NCI-H1092 treated with DMSO at 0.1 percent for 48 hours (cell line): ENCODE data around the gene PLXNA2.

Experiments used
- DNase-seq: peaks from one replicate; lab custom pipeline; 2025; lab: John Stamatoyannopoulos, UW

The PLXNA2 gene

DNA sequence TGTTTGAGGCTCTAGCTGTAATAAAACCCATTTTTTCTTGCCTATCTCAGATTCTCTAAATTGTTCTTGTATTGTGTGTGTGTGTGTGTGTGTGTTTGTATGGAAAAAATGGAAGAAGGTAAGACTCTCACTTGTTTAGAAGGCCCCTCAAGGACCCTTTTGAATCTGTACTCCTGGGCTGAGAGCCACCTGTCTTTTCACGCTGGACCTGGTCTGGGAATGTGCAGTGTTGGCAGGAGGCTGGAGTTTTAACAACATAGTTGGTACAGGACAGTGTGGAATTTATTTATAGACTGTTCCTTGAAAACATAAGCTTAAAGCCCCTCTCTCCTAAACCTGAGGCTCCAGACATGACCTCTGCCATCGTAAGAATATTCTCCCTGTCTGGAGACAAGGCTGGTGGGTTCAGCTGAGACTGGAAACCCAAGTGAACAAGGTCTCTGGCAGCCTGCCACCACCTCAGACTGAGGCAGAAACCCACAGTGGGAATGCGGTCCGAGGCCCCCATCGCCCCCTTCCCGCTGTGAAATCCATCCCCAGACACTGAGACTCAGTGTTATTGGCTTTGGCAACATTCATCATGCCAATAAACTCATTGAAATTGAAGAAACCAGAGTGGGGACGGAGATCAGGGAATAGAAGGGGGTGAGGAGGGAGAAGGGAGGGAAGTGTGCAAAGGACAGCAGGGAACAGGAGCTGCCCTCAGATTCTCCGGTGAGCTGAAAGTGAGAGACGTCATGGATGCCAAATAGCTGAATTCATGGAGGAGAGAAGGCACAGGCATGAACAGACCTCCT, 24.6 kb upstream of the PLXNA2 start:
- DNase-seq, result peak; percentile 26

GRCh38 chr1:208265525-208265924, 21.3 kb upstream of the PLXNA2 start:
- no peak for DNase-seq

- no peak for DNase-seq
Observed at GRCh38 chr1:208265122-208265469, 20.9 kb upstream of the PLXNA2 start.

DNA sequence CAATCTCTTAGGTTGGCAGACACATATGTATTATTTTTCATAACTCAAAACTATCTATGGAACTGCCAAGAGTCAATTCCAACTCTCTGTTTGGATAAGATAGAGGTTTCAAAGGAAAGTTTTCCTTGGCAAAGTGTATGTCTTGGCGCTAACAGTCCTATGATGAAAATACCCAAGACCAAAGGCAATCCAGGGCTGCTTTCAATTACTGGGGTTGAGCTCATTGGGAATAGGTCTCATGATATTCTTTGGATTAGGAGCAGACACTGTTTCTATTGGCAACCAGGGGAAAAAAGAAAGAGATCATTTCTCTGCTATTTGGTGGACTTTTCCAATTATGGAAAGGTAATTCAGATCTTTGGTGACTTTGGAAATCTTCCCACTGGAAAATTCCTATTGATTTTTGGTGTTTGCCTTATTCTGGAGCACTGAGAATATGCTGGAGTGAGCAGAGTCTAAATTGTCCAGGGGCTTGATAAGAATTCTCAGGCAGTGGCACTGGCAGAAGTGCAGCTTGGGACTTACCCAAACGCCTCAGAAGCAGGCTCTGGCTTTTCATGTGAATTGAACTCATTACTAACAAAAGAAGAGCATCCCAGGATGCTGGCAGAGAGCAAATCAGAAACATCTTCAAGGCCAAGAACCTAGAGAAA, 20.4 kb upstream of the PLXNA2 start:
- no peak for DNase-seq

GRCh38 chr1:208261874-208262273, 17.7 kb upstream of the PLXNA2 start:
- DNase-seq, result no peak

DNA sequence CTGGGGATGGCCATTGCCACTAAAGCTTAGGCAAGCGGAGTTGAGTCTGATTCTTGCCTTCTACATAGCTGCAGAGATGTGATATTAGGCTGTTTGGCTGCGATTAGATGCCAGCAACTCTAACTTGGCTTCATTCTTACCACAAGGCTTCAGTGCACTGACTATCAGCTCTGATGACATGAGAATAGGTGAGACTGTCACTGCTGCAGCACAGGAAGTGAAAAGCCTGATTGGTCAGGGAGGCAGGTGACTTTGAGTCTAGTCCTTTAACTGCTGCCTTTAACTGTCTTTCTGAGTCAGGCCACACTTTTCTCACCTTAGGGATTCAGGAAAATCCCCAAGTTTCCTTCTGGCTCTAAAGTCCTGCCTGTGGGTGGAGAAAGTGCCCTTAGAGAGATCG, 14.1 kb upstream of the PLXNA2 start:
- no peak for DNase-seq

DNA sequence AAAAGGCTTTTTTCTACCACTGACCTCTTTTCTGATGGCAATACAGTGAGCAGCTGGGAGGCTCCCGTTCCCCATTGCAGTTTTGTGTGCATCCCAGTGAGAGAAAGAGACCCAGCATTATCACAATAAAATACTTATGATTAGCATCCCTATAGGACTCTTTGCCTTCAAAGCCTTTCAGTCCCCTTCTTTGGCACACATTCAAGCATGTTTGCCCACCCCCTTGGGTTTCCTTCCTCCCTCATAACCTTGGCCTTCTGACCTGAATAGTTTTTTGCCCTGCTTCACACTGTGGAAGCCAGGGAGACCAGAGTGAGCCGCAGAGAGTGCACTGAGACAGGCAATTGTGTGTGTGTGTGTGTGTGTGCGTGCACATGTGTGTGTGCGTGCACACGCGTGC, 13.2 kb upstream of the PLXNA2 start:
- DNase-seq, result no peak

DNA sequence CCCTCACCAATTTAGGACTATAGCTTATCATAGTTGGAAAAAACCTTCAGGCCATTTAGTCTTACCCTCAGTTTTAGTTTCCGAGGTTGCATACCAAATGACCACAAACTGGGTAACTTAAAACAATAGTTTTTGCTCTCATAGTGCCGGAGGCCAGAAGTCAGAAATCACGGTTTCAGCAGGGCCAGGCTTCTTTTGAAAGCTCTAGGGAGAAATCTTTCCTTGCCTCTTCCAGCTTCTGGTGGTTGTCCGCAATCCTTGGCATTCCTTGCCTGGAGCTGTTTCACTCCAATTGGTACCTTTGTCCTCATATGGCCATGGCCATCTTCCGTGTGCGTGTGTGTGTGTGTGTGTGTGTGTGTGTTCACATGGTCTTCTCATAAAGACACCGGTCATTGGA, 12.4 kb upstream of the PLXNA2 start:
- DNase-seq, result no peak

DNA sequence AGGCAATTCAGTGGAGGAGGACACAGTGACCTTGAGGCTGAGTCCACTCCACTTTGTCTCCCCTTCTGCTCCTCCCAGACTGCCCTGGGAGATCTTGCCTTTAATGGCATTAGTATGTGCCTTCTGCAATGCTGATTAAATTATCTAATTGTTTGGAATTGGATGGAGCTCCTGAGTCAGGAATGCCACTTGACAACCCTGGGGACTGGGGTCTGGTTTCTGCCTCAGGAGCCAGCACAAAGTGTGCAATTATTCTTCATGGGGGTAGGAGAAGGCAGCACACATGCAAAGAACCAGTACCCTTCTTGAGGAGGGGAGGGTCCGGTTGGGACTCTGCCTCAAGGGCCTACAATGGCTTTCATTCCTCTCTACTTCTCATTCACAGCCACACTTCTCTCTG, 11.9 kb upstream of the PLXNA2 start:
- no peak for DNase-seq

DNA sequence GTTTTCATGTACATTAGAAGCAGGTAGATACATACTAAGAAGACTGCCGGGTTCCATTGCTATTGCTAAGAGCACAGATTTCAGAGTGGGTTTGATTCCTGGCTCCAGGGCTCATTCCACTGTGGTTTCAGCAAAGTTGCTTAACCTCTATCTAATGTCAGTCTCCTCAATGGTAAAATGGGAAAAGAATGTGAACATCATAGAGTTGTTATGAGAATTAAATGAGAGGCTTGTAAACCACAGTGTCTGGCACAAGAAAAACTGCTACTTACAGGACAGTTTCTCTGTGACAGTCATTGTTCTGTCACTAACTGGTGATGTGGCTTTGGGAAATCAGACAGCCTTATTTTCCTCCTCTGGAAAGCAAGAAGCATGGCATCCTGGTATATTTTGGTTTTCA, 10.7 kb upstream of the PLXNA2 start:
- no peak for DNase-seq

GRCh38 chr1:208254376-208254775, 10.2 kb upstream of the PLXNA2 start:
- no peak for DNase-seq

DNA sequence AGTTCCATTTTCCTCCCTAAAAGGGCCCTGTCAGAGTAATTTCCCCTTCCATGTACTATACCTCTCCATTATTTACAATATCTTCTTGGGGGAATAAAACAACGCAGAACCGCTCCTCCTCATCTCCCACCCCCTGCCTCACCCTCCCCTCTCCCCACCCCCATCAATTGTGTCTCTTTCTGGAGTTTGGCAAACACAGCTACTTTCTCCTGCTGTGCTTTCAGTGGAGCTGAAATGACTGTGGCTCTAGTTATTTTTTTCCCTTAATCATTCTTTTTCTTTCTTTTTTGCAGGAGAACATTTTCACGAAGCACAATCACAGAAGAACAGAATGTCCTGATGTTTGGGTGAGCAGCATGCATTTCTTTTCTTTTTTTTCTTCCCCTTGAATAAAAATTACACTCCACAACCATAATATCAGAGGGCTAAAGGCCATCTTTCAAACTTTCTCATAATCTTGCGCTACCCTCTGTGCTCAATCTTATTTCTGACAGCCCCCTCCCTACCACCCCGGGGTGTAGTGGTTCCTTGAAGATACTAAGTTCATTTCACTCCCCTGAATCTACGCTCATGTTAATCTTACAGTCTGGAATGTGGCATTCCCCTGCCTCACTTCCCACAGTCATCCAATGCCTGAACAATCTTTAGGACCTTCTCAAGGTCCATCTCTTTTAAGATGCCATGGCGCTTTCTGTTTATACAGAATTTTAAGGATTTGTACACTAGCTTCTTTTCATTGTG, 8.8 kb upstream of the PLXNA2 start:
- no peak for DNase-seq

- DNase-seq, result no peak
Observed at GRCh38 chr1:208251911-208252835, 8.0 kb upstream of the PLXNA2 start.

DNA sequence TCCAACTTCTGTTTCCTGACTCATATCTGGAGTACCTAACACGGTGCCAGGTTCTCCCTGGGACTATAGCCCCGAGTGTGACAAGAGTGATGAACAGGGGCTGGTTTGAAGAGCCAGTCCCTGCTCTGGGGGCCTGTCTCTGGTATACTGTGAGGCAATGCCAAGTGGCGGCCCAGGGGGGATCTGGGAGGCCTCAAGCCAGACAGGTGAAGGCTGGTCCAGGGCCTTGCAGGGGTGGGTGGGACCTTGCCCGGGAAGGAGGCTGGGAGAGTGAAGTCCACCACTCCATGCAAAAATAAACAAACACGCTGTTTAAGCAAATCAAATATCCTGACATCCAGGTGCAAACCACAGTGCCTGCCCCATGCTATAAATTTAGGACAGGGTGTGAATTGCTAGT, 6.8 kb upstream of the PLXNA2 start:
- no peak for DNase-seq

GRCh38 chr1:208250613-208251012, 6.4 kb upstream of the PLXNA2 start:
- no peak for DNase-seq

DNA sequence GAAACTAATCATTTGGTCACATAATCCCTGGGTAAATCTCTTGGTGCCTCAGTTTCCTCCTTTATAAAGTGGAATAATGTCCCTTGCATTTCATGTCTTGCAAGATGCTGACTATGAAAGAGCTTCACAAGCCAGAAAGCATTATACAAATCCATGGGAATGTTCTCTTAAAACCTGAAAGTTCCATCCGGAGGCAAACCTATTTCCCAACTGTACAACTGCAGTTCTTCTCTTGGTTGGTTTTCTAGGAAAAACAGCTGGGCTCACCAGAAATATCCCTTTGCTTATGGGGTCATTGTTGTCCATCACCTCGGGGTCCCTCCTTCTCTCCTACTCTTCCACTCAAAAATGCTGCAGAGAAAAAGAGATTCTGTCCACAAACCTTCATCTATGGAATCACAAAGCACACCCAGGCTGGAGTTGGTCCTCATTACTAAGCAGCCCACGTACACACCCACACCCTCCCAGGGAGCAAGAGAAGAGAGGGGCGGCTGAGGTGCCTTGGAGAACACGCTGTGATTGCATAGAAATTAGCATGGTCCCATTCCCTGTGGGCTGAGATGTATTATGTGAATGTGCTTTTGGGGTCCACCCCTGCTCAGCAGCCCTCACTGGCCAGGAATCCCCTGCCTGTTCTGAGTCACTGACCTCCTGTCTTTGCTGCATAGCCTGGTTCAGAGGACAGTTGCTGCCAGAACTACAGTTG, 5.0 kb upstream of the PLXNA2 start:
- DNase-seq, result no peak

DNA sequence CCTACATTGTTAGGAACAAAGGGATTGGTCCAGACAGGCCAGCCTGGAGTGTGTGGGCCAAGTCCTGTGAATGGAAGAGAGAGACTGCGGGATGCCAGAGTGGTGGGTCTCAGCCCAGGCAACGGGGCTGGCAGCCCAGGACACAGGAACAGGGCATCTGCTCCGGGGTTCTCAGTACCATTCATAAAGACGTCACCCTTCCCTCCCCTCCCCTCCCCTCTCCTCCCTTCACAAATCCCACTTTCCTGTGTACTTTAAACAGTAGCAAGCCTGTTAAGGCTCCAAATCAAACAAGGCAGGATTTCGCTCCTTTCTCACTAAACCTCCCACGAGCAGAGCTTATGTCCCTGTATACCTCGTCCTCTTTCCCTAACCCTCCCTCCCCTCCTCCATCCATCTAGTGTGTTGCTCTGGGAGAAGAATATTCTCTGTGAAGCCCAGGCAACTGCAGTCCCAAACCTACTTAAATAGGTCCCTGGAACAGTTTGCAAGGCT, 4.2 kb upstream of the PLXNA2 start:
- DNase-seq, result no peak

DNA sequence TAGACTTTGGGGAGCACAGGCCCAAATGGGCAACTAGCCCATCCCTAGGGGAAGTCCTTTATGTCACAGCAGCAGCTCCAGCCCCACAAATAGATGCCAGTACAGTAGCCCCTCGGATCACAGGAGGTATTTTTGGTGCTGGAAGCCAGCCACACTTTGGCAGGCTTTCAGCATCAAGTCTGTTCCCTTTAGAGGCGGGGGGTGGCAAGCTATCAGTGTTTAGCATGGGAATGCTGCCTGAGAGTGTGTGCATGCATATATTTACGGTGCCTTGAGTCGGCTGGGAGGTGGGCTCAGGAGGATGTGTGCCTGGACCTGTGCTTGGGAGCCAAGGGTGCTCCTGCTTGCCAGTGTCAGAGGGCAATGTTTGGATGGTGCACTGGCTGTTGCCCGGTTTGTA, 3.5 kb upstream of the PLXNA2 start:
- DNase-seq, result no peak

DNA sequence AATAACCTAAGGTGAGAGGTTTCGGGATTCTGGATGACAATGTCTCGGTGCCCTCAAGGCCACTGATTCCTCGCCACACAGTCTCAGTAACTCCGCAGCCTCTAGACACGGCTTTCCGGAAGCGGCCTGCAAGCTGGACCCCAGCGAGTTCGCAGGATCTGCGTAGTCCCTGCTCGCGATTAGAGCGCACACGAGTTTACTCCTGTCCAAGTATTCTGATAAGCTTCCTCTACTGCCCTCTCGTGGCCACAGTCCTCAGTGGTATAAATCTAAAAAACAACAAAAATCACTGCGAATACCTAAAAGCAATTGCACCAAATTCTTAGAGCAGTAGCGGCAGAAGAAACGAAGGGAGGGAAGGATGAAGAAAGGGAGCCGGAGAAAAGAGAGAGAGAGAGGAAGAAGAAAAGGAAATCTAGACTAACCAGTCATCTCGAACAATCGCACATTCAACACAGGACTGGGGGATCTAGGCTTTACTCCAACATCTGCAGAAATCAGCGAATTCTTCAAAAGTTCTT, 1.1 kb upstream of the PLXNA2 start:
- peak; percentile 93 for DNase-seq

DNA sequence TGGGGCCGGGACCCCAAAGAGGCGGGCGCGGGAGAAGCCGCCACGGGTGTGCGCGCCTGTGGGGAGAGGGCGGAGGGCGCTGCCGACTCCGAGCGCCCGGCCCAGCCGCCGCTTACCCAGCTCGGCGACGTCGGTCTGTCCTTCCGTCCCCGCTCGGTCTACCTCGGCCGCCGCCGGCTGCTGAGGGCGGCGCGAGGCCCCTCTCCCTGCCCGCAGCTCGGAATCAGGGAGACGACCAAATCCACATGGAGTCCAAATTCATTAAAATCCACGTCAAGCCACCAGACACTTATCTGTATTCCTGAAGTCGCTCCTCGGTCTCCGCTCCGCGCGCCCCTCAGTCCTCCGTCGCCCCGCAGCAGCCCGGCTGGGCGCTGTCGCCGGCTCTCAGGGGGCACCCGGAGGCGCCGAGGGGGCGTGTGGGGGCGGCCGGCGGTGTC, 637 bp downstream of the PLXNA2 start:
- peak; percentile 54 for DNase-seq

DNA sequence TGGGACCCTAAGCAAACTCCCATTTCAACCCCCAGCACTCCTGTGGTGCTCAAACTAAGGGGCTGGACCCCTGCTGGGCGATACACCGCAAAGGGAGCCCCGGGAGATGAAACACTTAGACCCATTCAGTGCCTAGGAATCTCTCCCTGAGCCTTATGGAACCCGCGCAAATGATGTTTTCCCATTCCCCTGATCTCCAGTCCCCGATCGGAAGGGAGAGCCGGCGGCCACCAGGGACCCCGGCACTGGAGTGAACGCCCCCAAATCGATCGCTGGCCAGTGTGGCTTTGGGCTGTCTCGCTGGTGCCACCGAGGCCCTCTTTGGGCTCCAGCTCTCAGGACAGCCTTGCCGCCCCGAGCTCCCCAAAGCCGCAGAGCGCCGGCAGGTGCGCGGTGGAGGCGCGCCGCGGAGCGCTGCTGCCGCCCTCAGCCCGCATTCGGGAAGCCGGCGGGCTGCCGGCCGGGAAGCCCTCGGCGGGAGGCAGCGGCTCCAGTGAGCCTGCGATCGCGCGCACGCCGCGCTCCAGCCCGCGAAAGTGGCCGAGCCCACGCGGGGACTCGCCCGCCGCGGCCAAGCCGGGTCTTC, 1.1 kb downstream of the PLXNA2 start:
- peak; percentile 57 for DNase-seq
